Activated naive CD4-positive, alpha-beta T cell treated with anti-CD3 and anti-CD28 coated beads, Interleukin-2, amount 50 U/mL, for 16 hours (primary cell): ENCODE measurements around the gene DCX.
"Not testable (repeated sequence)": the region's sequence is repeated elsewhere in the genome, so short reads cannot be mapped to it uniquely, and the experiment has no call there.

Experiments
- DNase-seq: peaks from one replicate; pipeline ENCODE4 v3.0.0-alpha.2; 2020

The DCX gene

DNA sequence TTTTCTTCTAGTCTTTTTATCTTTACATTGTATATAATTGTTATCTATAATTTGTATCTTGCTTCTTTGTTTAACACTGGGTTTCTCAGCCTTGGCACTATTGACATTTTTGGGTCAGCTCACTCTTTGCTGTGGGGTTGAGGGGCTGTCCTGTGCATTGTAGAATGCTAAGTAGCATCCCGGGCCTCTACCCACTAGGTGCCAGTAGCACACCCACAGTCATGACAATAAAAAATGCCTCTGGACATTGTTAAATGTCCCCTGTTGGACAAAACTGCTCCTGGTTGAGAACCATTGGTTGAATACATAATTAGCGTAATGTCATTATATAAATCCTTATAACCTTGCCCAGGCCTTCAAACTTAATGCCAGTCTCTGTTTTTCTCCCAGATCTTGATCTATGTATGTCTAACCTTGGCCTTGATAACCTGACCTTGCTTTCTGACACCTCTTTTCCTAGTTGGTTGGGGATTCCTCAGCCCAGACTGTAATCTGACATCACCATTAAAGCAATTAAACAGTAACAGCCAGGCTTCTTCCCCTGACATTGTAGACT is 46.1 kb downstream of the DCX start:
- no peak for DNase-seq

DNA sequence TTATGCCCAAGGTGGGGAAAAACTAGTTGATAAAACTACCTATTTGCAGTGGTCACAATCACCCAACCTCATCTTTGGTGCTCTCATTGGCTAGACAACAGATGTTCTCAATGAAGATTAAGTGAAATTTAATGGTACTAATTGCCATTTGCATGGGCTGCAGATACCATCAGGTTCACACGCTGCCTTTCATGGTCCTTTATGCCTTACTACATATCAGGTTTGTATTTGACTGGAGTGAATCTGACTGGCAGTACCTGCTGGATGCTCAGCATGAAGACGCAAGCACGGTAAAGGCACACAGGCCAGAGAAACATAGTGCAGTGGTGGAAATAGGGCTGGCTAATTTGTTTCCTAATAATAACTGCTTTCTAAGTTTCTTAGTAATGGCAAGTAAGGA is 48.3 kb downstream of the DCX start:
- no peak for DNase-seq

DNA sequence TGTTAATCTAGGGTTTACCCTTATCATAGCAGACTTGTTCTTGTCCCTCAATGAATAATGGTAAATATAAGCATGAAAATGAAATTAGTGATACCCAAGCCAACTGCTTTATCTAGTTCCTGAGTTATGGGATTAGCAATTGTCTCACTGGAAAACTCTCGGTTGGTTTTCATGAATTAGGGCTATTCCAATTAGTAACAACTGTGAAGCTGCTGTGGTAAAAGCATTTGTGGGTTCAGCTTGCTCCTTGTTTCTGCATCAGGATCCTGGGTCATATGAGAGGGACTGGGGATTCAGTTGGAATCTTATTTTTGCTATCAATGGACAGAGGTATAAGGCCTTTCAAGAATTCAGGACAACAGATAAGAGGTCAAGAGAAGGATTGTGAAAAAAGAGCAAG is 50.2 kb downstream of the DCX start:
- DNase-seq, result no peak

DNA sequence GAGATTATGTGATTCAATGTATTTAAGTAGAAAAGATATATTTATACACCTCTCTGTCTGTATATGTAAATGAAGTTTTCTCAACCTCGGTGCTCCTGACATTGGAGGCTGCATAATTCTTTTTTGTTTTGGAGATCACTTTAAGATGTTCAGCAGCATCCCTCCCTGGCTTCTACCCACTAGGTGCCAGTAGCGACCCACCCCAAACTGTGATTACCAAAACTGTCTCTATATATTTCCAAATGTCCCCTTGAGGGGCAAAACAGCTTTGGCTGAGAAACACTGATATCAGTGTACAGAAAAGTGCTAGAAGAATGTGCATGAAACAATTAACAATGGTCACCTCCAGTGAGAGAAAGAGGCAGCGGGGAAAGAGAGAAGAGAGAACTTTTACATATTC is 51.2 kb downstream of the DCX start:
- no peak for DNase-seq

DNA sequence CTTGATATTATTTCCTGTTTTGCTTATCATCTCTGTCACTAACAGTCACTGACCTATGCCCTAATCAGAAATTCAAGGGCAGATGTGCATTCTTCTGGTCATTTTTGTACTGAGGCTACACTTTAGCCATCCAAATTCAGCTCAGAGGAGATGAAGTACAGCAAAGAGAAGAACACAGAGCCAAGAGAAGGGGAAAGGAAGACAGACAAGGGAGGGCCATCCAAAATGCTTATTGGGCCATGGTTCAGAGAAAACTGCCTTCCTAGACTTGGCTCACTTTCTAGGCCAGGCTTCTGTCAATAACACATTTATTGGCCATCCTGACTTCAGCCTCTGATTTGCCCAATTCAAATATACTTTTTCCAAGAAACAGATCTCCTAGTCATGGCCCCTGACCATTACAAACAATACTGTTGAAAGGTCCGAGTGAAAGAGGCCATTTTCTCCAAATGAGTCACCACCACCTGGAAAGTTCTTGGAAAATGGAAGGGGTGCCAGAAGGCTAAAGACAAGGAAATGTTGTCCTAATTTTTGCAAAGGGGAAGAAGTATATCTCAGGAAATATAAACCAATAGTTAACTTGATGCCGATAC is 56.4 kb downstream of the DCX start:
- no peak for DNase-seq

DNA sequence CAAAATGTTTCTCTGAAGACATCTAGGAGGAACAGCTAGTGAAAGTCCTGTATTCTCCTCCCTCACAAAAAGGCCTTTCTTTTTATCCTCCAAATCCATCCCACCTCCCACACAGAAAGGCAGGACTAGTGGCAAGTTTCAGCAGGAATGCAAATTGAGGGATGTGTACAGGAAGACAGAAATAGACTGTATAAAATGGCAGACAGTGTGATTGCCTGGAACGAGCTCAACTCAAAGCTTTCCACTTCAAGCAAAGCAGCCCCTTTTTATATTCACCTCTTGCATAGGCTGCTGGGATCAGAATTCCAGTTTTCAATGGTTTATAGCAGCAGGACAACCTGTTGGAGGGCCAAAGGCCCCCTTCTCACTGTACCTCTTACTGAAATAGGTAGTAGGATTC is 57.5 kb downstream of the DCX start:
- DNase-seq, result no peak

DNA sequence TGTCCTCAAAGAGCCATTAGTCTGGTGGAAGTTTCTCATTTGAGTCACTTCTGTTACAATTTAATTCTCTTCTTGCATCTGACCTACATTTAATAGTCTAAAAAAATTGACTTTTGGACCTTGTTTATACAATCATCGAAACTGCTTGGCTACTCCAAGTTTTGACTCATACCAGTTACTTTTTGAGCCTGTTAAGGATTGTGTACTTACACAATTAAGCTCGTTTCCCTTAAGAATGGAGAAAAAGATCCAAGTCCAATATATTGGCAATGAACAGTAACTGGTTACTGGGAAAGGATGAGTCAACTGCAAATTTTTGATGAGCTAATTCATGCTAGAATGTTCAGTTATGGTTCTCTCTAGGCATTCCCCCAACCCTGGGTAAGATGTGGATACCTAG is 58.2 kb downstream of the DCX start:
- no peak for DNase-seq

DNA sequence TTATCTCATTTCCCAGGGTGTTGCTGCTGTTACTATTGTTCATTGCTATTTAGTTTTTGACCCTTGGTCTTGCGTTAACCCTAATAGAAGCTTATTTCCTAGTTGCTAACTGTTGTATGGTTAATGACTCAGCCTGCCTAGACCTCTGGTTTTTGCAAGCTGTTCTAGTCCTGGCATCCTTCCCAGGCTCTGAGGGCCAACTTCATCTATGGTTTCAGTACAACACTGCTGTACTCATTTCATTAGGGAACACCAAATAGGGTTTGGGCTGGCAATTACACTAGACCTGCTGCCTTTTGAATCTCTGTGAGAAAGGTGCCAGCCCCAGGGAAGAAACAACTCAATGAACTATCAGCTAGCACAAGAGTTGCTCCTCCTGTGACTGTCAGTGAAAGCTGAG is 59.6 kb downstream of the DCX start:
- DNase-seq, result no peak

DNA sequence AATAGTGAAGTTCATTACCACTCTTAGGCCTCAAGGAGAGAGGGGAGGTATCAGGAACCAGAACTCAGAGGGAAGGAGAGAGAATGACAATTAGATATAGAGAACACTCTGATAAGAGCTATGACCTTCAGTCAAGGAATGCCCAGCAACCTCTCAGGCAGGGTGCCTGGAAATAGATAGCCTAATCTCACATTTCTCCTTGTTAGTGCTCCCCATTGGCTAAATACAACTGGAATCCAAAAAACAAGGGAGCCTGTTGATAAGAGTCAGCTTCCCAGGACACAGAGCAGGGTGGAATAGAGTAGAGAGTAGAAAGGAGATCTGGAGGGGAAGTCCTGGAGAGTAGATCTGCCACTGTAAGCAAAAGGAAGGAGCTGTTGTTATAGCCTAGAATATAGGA is 62.1 kb downstream of the DCX start:
- DNase-seq, result no peak

DNA sequence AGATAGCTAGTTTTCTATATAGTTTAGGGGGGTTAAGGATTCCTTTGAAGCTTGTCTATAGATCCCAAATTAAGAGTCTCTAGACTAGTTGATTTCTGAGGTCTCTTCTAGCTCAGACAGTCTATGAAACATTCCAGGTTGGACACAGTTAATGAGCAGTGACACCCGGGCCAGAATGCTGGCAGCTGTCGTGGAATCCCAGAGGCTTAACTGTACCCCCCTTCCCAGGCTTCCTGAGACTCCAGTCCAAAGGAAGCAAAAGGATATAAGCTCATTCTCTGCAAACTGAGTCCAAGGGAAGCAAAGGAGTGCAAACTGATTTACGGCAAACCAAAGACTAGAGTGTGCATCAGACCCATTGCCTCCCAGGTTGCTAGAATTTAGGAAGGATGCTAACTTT is 62.9 kb downstream of the DCX start:
- DNase-seq, result no peak

DNA sequence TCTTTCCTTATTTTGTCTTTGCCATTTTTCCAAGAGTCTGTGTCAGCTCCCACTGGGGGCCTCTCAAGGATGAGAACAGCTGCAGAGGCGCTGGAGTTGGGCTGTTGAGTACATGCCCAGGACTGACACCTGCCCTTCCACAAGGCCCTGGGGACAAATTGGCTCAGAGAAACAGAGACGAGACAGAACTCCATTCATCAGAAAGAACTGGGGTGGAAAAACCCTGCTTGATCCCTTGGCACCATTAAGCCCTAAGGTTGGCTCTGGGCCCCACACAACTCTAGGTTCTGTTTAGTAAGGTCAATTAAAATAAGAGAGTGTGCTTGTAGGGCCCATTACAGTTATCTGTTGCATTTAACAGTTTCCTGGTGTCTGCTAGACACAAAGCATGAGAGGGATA is 63.6 kb downstream of the DCX start:
- no peak for DNase-seq

DNA sequence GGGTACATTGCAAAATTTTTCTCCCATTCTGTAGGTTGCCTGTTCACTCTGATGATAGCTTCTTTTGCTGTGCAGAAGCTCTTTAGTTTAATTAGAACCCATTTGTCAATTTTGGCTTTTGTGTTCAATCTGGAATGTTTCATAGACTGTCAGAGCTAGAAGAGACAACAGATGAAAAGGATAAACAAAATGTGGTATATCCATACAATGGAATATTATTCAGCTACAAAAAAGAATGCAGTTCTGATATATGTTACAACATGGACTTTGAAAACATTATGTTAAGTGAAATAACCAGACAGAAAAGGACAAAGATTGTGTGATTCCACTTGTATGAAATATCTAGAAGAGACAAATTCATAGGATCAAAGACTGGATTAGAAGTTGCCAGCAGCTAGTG is 65.8 kb downstream of the DCX start:
- DNase-seq, result not testable (repeated sequence)

DNA sequence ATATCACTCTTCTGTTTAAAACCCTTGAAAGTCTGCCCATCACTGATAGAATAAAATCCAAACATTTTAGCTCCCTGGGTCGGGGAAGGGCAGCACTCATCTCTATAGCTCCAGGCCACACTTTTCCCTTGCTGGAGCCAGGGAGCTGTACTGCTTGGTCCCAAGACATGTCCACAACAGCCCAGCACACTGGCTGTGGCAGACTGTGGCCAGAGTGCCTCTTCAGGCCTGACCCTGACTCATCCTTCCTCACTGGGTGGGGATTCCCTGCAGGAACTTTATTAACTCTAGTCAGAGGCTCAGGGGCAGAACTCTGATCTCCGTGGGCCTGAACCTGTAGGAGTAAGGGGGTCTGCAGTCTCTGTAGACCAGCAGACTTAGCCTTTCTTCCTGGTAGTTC is 71.9 kb downstream of the DCX start:
- no peak for DNase-seq

DNA sequence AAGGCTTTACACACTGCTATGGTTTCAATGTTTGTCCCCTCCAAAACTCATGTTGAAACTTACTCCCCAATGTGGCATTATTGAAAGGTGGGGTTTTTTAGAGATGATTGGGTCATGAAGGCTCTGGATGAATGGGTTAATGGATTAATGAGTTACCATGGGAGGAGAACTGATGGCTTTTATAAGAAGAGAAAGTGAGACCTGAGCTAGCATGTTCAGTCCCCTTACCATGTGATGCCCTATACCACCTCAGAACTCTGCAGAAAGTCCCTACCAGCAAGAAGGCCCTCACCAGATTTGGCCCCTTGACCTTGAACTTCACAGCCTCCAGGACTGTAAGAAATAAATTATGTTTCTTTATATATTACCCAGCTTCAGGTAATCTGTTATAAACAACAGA is 72.8 kb downstream of the DCX start:
- DNase-seq, result no peak

DNA sequence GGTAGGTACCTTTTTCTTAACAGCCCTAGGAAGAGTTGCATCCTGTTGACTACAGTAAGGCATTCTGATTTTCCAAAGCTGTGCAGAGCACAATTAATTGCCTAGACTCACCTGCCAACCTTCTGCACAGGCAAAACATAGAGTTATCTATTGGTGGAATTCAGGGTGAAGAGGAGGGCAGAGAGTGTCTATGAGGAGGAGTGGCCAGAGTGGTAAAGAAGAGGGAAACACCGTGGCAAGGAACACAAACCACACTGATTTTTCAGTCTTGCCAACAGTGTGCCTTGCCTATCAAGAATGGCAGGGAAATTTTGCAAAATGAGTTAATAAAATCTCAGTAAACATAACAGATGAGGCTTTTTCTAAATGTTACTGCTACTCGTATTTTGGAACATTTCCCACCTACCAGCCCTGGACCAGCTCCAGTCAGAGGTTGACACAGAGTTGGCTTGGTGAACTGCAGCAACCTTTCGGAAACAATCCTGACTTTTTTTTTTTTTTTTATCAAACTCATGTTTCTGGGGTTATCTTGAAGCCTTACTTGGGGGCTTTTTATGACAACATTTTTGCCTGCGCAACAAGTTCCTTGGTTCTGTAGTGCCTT is 73.8 kb downstream of the DCX start:
- no peak for DNase-seq

DNA sequence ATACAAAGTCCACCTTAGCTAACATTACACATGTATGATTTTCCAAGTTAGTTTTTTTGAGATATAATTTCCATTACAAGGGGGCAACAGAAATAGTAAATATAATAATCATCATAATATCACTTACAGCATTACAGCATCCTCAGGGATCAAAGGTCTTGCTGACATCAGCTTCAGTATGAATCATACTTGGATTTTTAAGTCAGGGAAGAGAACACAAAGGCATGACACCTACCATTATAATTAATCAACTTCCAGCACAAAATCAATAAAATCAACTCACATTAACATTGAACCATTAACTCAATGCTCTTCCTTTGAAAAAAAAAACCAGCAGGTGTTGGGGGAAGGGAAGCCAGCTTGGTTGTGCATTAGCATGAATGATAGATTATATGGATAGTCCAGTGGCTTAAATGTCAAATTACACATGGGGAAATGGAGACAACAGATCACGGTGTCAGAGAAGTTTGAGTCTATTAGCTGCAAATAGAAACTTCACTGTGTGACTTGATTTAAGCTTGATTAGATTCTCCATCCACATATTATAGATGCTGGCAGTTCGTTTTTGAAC is 74.8 kb downstream of the DCX start:
- DNase-seq, result no peak

DNA sequence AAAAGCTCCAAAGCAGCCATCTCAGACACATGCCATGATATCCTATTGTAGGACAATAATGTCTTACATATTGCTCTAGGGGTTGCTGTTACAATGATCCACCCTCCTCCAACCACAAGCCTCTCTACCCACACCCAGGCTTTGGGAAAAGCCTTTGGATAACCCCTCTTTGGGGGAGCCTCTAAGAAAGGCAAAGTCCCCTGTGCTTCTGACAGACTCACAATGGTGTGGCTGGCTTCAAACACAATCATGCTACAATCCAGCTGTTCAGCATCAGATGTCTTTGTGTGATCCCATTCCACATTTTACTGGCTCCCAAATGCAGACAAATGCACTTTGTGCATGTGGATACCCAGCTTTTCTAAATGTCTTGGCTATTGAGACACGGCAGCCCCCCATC is 75.9 kb downstream of the DCX start:
- no peak for DNase-seq

DNA sequence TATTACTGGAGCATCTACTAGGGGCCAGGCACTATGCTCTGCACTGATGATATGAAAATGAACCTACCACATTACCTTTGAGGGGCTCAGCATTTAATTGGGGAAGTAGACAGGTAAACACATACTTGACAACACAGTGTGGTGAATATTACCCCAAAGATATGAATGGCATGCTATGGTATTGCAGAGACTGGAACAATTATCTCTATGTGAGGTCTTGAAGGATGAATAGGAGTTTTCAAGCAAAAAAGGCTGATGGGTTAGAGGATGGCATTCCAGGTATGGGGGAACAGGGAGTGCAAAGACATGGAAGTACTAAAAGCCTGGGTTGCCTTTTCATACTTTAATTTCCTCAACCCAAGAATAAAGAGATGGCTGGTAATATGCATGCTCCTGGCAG is 82.6 kb downstream of the DCX start:
- no peak for DNase-seq

DNA sequence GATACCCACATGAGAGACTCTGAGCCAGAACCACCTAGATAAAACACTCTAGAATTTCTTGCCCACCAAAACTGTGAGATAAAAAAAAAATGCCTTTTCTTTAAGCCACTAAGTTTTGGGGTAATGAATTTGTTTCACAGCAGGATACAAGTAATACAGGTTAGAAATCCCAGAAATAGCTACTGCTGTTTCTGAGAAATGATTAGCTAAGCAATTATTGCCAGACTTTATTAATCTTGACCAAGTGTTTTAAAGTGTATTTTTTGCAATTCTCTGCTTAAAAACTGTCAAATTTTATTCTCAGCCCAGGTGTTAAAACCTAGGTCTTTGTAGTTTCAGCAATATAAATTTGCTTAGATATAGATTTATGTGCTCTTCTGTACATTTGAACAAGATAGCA is 83.1 kb downstream of the DCX start:
- no peak for DNase-seq

DNA sequence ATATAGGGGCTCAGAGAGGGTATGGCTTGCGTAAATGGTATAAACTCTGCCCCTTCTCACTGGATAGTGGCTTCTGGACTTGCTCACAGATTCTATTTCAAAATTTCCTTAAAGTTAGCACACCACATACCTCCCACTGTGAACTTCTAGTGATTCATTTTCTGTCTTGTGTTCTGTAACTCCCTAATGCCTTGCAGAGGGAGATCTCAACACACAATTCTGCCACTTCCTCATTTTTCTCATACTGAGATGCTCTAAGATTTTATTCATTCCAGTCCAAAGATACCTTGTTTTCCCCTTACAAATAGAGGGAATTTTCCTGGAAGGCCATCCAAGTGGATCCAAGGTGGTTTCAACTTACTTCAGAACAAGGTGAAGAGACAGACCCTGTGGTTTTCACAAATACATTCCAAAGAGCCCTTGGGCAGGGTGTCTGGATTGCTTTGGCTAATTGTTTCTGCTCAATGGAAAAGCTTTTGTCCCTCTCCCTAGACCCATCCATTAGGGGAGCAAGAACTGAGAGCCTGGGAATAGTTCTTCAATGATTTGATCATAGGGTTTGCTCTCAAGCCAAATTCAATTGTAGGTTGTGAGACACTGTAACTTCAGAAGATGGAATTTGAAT is 89.6 kb downstream of the DCX start:
- DNase-seq, result no peak

DNA sequence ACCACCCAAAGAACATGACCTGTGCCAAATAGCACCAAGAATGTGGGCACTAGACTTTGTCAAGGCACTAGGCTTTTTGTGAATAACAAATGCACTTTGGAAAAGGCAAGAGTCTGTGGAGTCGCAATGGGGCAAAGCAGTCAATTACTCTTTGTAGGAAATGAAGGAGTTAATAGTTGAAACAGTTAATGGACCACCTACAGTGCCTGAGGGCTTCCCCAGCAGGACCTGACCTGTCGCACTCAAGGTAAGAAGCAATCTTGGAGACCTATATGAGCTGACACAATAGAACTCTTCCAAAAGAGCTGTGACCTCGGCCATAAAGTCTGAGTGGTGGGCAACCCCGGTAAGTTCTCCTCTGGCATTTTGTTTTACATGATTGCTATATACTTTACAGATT is 92.5 kb downstream of the DCX start:
- no peak for DNase-seq

DNA sequence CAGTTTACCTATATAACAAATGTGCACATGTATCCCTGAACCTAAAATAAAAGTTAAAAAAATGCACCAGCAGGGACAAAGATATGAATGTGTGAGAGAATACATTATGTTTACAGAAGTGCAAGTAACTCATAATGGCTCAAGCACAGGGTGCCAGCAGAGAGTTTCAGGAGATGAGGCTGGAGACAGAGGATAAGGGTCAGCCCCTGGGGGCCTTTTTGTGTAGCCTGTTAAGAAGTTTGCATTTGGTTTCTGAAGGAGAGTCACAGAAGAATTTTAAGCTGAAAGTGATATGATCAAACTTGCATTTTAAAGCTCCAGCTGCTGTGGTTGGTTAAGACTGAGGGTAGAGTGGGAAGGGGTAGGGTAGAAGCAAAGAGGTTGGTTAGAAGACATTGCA is 93.1 kb downstream of the DCX start:
- DNase-seq, result no peak

DNA sequence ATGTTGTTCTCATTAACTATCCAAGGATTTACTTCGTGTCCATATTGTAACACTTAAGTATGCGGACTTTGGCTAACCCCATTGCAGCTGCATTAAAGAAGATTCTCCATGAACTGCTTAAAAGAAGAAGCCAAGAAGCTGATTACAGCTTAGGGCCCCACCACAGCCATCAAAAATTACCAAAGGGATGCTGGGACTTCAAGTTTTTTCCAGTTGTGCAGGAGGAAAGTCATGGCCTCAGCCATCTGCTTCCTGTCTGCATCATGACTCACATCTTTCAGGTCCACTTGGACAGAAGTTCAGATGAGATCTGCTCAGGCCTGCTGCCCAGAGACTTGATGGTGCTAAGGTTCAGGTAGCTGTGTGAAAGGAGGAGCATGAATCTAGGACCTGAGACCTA is 102.9 kb downstream of the DCX start:
- no peak for DNase-seq

DNA sequence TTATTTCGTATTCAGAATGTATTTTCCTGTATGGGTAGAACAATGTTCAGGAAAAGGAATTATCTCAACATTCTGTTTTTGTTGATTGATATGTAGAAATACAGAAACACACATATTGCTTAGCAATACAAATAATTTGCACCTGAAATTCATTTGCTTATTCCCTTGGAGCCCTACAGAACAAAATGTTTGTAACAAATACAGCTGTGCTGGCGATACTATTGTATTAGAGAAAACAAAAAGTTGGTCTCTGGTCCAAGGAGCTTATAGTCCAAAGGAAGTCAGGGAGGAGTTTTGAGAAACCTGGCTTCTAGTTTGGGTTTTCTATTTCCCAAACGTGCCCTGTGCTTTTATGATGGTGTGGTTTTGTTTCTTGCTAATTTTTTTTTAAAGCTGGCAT is 104.0 kb downstream of the DCX start:
- DNase-seq, result no peak
